ENCODE results near the gene MX1. TPM values are rescaled to one million over a fixed set of nuclear protein-coding genes. Genes with fewer than 3 reads are reported as not detected.

Gene MX1
- total and polyA plus RNA-seq, 2 experiments from 2014 or later: 2.1 to 6.5 TPM

DNA sequence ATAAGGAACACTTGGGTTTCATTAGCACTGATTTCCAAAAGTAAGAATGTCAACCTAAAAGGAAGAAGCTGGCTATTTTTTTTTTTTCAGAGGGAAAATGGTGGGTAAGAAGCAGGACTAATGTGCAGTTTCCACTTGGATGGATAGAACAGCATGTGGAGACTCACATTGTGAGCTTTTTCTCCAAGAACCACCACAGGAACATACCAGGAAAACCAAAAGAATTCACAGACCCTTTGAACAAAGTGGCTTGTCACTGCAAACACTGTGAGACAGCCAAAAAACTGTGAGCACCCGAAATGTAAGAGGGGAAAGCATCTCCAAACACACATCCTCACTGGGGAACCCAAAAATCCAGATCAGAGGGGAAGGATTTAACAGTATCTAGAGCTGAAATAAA is 15.7 kb upstream of the MX1 start:
- Mint-ChIP-seq H3K4me1 (peaks cover 3% of the 10 kb centered on the region; the same call in 2 of the 3 replicates), H3K4me3 (no peak overlapping the region), H3K9me3 (peaks cover 20% of the 10 kb centered on the region), H3K27me3 (ENCODE audit: insufficient read depth, low read depth, poor library complexity) (peaks cover 7% of the 10 kb centered on the region), H3K36me3 (ENCODE audit: low read depth) (peaks cover 8% of the 10 kb centered on the region; the same call in 2 of the 3 replicates), H3K27ac (no peak overlapping the region)
- H2AFZ ChIP-seq: no peak overlapping the region
- no peaks in the 10 kb centered on the region for H4K20me1 ChIP-seq (replicated peaks; ENCODE audit: insufficient read depth)
- peaks cover 15% of the 10 kb centered on the region; the same call in 1 of the 2 replicates for H3K9me2 ChIP-seq (ENCODE audit: insufficient read depth)
- no peak overlapping the region for H3K27ac ChIP-seq (ENCODE audit: low read depth)
- H3K27me3 ChIP-seq (ENCODE audit: insufficient read depth): no peaks in the 10 kb centered on the region
- DNase-seq (ENCODE audit: low spot score): no peak
- no peak for ATAC-seq
- no peaks in the 10 kb centered on the region for H3K36me3 ChIP-seq (ENCODE audit: insufficient read depth)
- H3K4me3 ChIP-seq: no peak overlapping the region
- TF ChIP-seq EZH2 (IDR thresholded peaks at IDR 0.05; ENCODE audit: low read depth, unreplicated experiment): no peak
- TF ChIP-seq, protein P1, sequence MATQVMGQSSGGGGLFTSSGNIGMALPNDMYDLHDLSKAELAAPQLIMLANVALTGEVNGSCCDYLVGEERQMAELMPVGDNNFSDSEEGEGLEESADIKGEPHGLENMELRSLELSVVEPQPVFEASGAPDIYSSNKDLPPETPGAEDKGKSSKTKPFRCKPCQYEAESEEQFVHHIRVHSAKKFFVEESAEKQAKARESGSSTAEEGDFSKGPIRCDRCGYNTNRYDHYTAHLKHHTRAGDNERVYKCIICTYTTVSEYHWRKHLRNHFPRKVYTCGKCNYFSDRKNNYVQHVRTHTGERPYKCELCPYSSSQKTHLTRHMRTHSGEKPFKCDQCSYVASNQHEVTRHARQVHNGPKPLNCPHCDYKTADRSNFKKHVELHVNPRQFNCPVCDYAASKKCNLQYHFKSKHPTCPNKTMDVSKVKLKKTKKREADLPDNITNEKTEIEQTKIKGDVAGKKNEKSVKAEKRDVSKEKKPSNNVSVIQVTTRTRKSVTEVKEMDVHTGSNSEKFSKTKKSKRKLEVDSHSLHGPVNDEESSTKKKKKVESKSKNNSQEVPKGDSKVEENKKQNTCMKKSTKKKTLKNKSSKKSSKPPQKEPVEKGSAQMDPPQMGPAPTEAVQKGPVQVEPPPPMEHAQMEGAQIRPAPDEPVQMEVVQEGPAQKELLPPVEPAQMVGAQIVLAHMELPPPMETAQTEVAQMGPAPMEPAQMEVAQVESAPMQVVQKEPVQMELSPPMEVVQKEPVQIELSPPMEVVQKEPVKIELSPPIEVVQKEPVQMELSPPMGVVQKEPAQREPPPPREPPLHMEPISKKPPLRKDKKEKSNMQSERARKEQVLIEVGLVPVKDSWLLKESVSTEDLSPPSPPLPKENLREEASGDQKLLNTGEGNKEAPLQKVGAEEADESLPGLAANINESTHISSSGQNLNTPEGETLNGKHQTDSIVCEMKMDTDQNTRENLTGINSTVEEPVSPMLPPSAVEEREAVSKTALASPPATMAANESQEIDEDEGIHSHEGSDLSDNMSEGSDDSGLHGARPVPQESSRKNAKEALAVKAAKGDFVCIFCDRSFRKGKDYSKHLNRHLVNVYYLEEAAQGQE (IDR thresholded peaks at IDR 0.05; ENCODE audit: unreplicated experiment): no peak
- TF ChIP-seq NANOG (IDR thresholded peaks at IDR 0.05; ENCODE audit: borderline replicate concordance): no peak
- no peak for TF ChIP-seq STAT1 (IDR thresholded peaks at IDR 0.05; ENCODE audit: unreplicated experiment)
- TF ChIP-seq, protein P2, sequence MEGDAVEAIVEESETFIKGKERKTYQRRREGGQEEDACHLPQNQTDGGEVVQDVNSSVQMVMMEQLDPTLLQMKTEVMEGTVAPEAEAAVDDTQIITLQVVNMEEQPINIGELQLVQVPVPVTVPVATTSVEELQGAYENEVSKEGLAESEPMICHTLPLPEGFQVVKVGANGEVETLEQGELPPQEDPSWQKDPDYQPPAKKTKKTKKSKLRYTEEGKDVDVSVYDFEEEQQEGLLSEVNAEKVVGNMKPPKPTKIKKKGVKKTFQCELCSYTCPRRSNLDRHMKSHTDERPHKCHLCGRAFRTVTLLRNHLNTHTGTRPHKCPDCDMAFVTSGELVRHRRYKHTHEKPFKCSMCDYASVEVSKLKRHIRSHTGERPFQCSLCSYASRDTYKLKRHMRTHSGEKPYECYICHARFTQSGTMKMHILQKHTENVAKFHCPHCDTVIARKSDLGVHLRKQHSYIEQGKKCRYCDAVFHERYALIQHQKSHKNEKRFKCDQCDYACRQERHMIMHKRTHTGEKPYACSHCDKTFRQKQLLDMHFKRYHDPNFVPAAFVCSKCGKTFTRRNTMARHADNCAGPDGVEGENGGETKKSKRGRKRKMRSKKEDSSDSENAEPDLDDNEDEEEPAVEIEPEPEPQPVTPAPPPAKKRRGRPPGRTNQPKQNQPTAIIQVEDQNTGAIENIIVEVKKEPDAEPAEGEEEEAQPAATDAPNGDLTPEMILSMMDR (conservative IDR thresholded peaks at IDR 0.05; ENCODE audit: low read depth in 2 of 2): no peak
- TF ChIP-seq, protein P3, sequence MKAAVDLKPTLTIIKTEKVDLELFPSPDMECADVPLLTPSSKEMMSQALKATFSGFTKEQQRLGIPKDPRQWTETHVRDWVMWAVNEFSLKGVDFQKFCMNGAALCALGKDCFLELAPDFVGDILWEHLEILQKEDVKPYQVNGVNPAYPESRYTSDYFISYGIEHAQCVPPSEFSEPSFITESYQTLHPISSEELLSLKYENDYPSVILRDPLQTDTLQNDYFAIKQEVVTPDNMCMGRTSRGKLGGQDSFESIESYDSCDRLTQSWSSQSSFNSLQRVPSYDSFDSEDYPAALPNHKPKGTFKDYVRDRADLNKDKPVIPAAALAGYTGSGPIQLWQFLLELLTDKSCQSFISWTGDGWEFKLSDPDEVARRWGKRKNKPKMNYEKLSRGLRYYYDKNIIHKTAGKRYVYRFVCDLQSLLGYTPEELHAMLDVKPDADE (IDR thresholded peaks at IDR 0.05): no peak
- H3K79me2 ChIP-seq (replicated peaks; ENCODE audit: insufficient read depth): no peaks in the 10 kb centered on the region
- H3K4me1 ChIP-seq (ENCODE audit: insufficient read depth): no peaks in the 10 kb centered on the region
- H3K4me2 ChIP-seq: no peak overlapping the region
- H3F3A ChIP-seq (replicated peaks; ENCODE audit: low read depth): no peaks in the 10 kb centered on the region

DNA sequence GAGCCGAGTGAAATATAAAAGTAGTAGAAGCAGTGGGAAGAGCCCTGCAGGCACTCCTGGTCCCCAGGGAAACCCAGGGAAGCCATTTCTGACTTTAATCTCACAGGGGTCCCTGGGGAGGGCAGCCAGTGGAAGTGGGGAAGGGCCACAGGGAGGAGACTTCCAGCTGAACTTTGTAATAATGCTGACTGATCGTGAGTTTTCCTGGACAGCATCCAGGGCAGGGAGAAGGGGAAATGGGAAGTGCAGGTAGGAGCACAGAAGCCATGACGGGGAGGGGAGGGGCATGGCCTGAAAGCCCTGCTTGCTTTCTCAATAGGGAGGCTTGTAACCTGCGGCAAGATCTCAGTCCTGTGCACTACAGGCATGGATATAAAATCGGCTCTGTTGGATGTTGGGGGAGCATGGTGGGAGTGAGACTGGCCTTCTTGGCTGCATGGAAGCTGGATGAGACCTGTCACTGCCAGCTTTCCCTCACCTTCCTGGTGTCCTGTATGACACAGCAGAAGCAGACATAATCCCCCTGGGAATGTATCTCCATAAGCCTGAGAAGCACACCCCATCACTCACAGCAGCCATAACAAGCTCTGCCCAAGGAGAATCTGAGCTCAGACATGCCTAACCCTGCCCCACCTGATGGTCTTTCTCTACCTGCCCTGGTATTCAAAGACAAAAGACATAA is 15.1 kb upstream of the MX1 start:
- Histone ChIP-seq H3K4me1 (ENCODE audit: insufficient read depth) (no peaks in the 10 kb centered on the region), H3F3A (replicated peaks; ENCODE audit: low read depth) (no peaks in the 10 kb centered on the region), H3K27ac (ENCODE audit: low read depth) (no peak overlapping the region), H3K36me3 (ENCODE audit: insufficient read depth) (no peaks in the 10 kb centered on the region), H3K9me2 (ENCODE audit: insufficient read depth) (peaks cover 15% of the 10 kb centered on the region; the same call in 1 of the 2 replicates), H2AFZ (no peak overlapping the region), H3K4me2 (no peak overlapping the region), H4K20me1 (replicated peaks; ENCODE audit: insufficient read depth) (no peaks in the 10 kb centered on the region), H3K79me2 (replicated peaks; ENCODE audit: insufficient read depth) (no peaks in the 10 kb centered on the region), H3K27me3 (ENCODE audit: insufficient read depth) (no peaks in the 10 kb centered on the region), H3K4me3 (no peak overlapping the region)
- Mint-ChIP-seq H3K9me3 (peaks cover 20% of the 10 kb centered on the region), H3K4me1 (peaks cover 3% of the 10 kb centered on the region; the same call in 2 of the 3 replicates), H3K4me3 (no peak overlapping the region), H3K27ac (no peak overlapping the region), H3K36me3 (ENCODE audit: low read depth) (peaks cover 8% of the 10 kb centered on the region; the same call in 2 of the 3 replicates), H3K27me3 (ENCODE audit: insufficient read depth, low read depth, poor library complexity) (peaks cover 7% of the 10 kb centered on the region)
- DNase-seq (ENCODE audit: low spot score): no peak
- ATAC-seq: no peak
- no peak for TF ChIP-seq ZNF331 (CRISPR knock-in tag; IDR thresholded peaks at IDR 0.05; ENCODE audit: low read depth)
- no peak for TF ChIP-seq EZH2 (IDR thresholded peaks at IDR 0.05; ENCODE audit: low read depth, unreplicated experiment)
